Cortex of kidney (tissue), 1 donor: Measurements from ENCODE around the gene AGAP5.

Source experiments
- DNase-seq: peaks from one replicate; lab custom pipeline; 2025; lab: John Stamatoyannopoulos, UW

Gene AGAP5

DNA sequence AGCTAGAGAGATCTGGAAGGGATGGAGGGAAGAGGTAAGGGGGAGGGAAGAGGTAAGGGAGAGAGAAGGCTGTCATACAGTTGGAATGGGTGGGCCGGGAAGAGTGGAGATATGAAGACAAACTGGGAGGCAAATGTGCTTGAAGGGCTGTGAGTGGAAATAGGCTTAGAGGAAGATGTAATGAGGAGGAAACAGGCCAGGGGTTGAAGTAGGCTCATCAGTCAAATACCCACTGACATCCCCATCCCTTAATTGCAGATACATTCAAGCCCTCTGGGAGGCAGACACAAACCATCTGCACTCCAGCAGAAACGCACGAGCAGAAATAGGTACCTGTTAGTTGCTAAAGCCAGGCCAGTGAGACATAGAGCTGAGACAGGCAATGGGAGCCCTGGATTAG lies 44.2 kb downstream of the AGAP5 start:
- no peak for DNase-seq

DNA sequence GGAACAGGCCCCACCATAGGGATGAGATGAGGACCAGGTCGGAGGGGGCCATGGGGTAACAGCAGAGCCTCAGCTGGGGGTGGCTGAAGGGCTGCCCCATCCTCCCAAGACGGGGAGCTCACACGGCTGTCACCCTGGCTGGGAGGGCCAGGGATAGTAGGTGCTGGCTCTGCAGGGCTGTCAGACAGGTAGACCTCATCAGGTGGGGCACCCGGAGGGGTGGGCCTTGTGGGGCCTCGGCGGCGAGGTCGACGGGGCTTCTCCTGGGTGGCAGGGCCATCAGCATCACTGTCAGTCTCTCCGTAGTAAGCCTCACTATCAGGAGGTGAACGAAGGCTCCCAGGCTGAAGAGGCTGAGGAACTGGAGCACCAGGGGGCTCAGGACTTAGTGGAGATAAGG lies 44.7 kb downstream of the AGAP5 start:
- no peak for DNase-seq

- DNase-seq: no peak
Measured at GRCh38 chr10:73650537-73651331, 47.2 kb downstream of the AGAP5 start.

DNA sequence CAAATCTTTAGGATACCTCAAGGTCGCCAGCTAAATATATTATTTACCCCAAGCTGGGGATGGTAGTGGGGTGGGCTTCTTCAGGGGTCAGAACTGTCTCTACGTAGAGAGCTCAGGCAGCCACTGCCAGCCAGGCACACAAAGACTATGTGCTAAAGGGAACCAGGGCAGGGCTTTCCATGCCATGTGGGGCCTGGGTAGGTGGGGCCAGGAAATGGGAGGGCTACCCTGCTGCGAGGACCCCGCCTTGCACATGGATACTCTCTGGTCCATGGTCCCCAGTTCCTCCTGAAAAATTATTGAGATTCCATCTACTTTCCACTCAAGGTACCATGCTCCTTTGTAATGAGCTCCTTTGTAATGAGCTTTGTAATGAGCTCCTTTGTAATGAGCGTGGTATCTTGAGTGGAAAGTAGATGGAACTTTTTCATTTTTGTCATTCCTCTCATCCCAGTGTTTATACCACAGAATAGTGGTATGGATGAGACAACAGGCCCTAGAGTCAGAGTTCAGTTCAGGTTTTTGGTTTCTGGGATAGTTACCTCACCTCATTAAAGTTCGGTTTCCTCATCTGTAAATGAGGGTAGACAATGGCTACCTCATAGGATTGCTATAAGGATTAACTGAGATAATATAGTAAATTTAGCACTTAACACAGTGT lies 47.9 kb downstream of the AGAP5 start:
- DNase-seq: no peak

DNA sequence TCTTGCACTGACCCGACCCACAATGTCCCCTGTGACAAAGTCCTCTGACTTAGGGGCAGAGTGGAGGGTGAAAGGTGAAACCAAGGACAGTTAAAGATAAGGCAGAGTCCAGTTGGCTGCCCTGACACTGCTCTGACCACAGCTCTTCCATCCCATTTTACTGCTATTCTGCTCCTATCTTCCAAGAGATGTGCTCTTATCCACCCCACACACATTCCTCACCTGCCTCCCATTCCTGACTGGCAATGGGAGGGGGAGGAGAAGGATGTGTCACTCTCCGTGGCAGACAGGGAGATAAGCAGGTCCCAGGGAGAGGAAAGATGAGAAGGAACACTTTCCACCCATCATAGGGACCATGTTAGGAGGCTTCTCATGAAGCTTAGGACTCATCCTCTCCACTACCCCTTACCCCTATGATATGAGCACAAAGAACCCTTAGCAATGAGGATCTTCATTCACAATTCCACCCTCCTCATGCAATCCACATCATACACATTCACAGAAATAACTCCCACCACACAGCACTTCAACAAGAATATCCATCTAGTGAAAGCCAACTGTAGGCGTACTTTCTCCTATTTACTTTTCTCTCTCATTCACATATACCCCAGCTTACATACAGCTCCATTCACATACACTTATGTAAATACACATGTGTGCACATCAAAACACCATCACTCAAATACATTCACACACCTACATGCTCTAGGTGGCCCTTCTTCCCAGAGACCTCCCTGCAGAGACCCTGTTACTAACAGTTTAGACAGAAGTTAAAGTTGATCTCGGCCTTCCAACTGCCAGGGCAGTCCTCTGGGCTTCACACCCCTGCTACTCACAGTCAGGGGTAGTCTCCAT lies 48.7 kb downstream of the AGAP5 start:
- no peak for DNase-seq

- no peak for DNase-seq
Measured at GRCh38 chr10:73647875-73648651, 49.8 kb downstream of the AGAP5 start.

GRCh38 chr10:73647211-73647874 lies 50.6 kb downstream of the AGAP5 start:
- DNase-seq: no peak

DNA sequence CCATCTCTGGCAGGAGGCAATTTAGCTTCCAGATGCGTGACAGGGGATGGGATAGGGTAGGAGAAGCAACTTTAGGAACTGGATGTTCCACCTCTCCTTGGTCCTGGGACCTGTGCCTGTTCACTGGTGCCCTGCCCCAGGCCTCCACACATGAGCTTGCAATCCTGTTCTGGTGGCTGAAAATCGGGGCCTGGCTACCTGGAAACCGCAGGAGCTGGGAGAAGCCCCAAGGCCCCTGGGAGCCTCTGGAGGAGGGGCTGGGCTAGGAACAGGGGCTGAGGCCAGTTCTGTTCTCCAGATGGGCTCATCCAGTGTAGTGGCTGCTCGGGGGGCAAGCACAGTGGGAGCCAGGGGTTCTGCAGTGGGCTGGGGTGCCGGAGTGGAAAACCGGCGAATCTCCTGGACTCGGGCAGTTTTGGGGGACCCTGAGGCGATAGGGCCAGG lies 51.3 kb downstream of the AGAP5 start:
- no peak for DNase-seq

DNA sequence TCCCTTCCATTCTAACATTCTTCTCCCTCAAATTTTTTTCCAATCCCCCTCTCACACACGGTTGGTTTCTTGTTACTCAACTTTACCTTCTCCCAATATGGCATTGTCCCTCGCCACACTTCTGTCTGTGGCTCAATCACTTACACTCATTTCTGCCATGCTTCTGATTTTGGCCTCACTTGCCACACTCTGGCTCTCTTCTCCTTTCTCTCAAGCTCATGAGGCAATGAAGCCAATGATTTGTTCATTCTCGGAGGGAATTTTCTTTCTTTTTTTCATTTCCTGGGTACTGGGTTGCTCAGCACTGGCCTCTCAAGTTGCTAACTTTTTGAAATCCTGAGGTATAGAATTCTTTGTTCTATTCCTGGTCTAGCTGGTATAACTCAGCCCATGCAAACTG lies 52.7 kb downstream of the AGAP5 start:
- DNase-seq: no peak

DNA sequence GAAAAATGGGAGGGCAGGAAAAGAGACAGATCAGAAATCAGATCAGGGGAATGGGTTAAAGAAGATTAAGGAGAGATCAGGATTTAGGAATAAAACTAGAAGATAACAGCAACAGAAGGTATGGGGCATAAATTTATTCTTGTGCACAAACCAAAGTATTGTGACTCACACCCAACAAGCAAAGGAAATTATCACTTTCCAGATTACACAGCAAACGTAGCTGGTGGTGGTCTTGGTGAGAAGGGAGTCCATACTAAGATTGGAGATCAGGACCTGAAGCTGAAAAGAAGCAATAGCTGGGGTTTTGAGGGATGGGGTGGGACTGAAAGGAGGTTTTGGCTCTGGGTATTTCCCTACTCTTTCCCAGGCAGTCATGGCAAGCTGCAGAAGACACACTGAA lies 53.1 kb downstream of the AGAP5 start:
- DNase-seq: no peak

DNA sequence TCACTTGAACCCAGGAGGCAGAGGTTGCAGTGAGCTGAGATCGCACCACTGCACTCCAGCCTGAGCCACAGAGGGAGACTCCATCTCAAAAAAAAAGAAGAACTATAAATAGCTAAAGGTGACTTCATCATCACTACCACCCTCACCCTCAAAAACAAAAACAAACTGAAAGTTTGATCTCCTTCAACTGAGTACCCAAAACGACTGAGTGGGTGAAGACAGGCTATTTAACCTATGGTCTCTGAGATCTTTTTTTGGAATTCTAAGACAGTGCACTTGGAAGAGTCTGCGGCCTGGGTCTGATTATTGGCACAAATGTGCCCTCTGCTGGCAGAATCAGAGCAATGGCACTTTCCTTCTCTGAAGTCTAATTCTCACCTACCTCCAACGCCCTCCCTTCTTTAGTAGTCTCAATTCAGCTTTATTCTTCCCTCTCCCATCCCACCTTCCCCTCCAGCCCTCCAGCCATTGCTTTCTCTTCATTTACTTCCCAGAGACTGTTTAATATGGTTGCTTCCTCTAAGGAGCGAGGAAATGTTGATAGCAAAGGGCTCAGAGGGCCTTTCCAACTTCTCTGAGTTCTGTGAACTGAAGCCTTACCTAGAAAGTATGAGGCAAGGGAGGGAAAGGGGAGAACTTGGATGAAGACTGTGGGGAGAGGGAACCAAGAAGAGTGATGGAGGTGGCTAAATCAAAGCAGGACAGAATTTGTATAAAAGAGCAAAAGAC lies 53.7 kb downstream of the AGAP5 start:
- no peak for DNase-seq

DNA sequence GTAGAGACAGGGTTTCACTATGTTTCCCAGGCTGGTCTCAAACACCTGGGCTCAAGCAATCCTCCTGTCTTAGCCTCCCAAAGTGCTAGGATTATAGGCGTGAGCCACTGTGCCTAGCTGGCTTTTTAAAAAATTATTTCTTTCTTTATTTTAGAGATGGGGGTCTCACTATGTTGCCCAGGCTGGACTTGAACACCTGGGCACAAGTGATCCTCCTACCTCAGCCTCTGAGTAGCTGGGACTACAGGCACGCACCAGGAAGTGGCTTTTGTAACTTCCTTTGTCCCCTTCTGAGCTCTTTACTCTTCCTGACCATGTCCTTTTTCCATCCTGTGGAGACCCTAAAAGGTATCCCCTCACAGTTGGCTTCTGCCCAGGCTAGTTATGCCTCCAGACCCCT lies 54.5 kb downstream of the AGAP5 start:
- DNase-seq: no peak

GRCh38 chr10:73641328-73642060 lies 56.4 kb downstream of the AGAP5 start, which contains the start of gene MYOZ1:
TSS of gene MYOZ1 (minus strand) at chr10:73641474. CDS start at chr10:73640017, 1,457 bp downstream.
- DNase-seq: no peak

DNA sequence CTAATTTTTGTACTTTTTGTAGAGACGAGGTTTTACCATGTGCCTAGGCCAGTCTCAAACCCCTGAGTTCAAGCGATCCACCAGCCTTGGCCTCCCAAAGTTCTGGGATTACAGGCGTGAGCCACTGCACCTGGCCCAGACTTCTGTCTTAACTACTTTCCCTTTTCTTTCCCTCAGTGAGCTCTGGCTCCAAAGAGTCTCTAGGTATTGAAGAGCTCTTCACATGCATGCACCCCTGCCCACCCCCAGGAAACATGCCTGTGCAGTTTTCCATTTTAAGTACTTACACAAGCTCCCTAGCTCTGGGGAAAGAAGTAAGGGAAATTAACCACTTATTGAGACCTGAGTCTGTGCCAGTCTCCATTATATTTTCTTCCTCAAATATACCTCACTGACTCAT lies 58.6 kb downstream of the AGAP5 start:
- no peak for DNase-seq

DNA sequence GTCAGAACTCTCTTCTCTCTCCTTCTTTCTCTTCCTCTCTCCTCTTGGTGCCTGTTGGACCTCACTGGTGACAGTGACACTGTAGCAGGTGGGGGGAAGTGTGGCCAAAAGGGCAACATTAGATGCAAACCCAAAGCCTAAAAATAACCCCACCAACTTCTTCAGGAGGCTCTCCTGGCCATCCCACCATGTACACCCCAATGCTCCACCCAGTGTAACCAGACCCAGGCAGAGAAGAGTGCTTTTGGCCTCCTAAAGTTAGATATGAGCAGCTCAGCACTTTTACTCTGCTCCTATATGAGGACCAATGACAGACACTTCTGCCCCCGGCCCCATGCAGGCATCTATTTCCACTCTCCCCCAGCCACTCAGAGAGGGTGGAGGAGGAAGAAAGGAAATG lies 62.1 kb downstream of the AGAP5 start:
- DNase-seq: no peak

GRCh38 chr10:73634421-73634820 lies 63.5 kb downstream of the AGAP5 start:
- no peak for DNase-seq

- DNase-seq: no peak
Measured at GRCh38 chr10:73629165-73629564, 68.7 kb downstream of the AGAP5 start.

DNA sequence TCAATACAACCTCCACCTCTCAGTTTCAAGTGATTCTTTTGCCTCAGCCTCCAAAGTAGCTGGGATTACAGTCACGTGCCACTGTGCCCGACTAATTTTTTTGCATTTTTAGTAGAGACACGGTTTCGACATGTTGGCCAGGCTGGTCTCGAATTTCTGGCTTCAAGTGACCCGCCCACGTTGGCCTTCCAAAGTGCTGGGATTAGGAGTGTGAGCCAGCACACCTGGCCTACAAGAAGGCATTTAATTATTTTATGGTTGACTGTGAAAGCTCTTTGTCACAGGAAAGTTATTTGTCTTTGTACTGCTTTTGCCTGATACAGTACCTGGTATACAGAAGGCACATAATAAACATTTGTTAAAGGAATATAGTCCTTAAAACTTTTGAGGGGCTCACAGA lies 69.5 kb downstream of the AGAP5 start:
- DNase-seq: no peak

DNA sequence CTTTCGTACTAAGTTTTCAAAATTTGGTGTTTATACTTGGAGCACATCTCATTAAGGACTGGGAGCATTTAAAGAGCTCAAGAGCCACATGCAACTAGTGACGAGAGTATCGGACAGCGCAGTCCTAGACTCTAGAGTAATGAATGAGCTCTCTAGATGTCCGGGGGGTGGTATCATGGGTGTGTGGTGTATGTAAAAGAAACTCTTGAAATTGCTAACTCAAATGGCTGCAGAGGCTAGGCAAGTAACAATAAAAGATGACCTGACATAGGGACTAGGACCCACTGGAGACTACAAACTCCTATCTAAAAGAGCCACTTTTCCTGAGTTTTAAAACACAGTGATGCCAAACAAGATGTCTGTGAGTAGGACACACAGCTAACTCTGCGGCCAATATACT lies 70.6 kb downstream of the AGAP5 start:
- DNase-seq: no peak
